Fibroblast of pulmonary artery (primary cell): ENCODE measurements around the gene HSPB7.
"Not testable (repeated sequence)": the region's sequence is repeated elsewhere in the genome, so short reads cannot be mapped to it uniquely, and the experiment has no call there.

Experiments used
- DNase-seq: peaks from one replicate; pipeline ENCODE4 v3.0.0-alpha.2; 2010; ENCODE audit warnings: low read depth
- H3K4me3 ChIP-seq: replicated peaks from 2 replicates; pipeline ENCODE4 v1.5.1; 2011; ENCODE audit warnings: low read depth, mild to moderate bottlenecking, control low read depth, low read length, moderate library complexity
- CTCF ChIP-seq: IDR thresholded peaks from 2 replicates; pipeline ENCODE4 v1.5.1; 2011; ENCODE audit warnings: mild to moderate bottlenecking, control low read depth, low read length, inconsistent platforms; ENCODE audit errors: missing control alignments

HSPB7 gene

GRCh38 chr1:16047791-16048475 lies 30.1 kb upstream of the HSPB7 start:
- no peak for TF ChIP-seq CTCF
- no peak for DNase-seq
- no peak overlapping the region for H3K4me3 ChIP-seq

- peak; percentile 13 for DNase-seq
- no peak overlapping the region for H3K4me3 ChIP-seq
- no peak for TF ChIP-seq CTCF
These were observed 29.0 kb upstream of the HSPB7 start for GRCh38 chr1:16046842-16047241.

GRCh38 chr1:16043950-16044349 lies 26.1 kb upstream of the HSPB7 start:
- no peak for DNase-seq
- no peak for TF ChIP-seq CTCF
- no peak overlapping the region for H3K4me3 ChIP-seq

- no peak for TF ChIP-seq CTCF
- no peak for DNase-seq
- H3K4me3 ChIP-seq = no peak within 1 kb of the TSS
These were observed 25.7 kb upstream of the HSPB7 start, which contains the start of gene CLCNKB for GRCh38 chr1:16043521-16043920. Gene CLCNKB (plus strand): TSS chr1:16043782. CDS start chr1:16044493, 711 bp downstream.

- DNase-seq, H3K4me3 ChIP-seq: not testable (repeated sequence)
These were observed 24.8 kb upstream of the HSPB7 start for GRCh38 chr1:16042654-16043053.

GRCh38 chr1:16042096-16042495 lies 24.3 kb upstream of the HSPB7 start:
- H3K4me3 ChIP-seq = no peak overlapping the region
- no peak for DNase-seq
- TF ChIP-seq CTCF = peak; percentile 9

GRCh38 chr1:16041200-16041599 lies 23.4 kb upstream of the HSPB7 start:
- DNase-seq = no peak
- TF ChIP-seq CTCF = no peak
- H3K4me3 ChIP-seq = no peak overlapping the region

GRCh38 chr1:16039871-16040270 lies 22.0 kb upstream of the HSPB7 start:
- not testable (repeated sequence) for DNase-seq, H3K4me3 ChIP-seq
